ENCODE measurements around the gene CIRBP. TPM values are rescaled to one million over a fixed set of nuclear protein-coding genes. Genes with fewer than 3 reads are reported as not detected.

Gene CIRBP
- total RNA-seq, 2 experiments from 2014 or later, result 278 to 309 TPM

DNA sequence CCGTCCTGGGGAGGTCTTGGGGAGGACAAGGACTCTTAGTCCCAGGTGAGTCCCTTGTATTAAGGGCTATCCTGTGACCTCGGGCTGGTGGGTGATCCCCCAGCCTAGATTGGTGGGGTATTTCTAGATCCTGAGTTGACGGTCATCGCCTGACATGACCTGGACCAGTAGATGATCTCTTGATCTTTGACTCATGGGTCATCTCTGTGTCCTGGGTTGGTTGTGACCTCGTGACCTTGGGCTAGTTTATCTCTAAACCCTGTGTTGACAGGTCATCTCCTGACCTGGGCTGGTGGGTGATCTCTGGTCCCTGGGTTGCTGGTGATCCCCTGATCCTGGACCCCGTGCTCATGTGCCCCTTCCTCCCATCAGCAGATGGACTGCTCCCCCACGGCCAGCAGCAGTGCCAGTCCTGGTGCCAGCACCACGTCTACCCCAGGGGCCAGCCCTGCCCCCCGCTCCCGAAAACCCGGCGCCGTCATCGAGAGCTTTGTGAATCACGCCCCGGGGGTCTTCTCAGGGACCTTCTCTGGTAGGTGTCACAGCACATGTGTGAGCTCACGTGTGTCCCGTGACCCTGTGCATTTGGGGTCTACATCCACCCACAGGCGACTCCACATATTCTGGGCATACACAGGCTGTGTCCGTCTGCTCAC is 14.5 kb upstream of the CIRBP start:
- ChIA-PET CTCF (ENCODE audit: unreplicated experiment) (no interaction called here), POLR2A (no interaction called here)
- H3K9me2 ChIP-seq (ENCODE audit: insufficient read depth, low read length), result no peaks in the 10 kb centered on the region
- TF ChIP-seq EZH2phosphoT487 (IDR thresholded peaks at IDR 0.05; ENCODE audit: borderline replicate concordance, low read depth, low read length) (no peak), CTCF (conservative IDR thresholded peaks at IDR 0.05; ENCODE audit: low read length) (no peak)
- intact Hi-C loops (cut with micrococcal nuclease; ENCODE audit: unreplicated experiment), result no loop called here
- no TSS peak for BruUV-seq (replicated peaks)
- peaks cover 45% of the 10 kb centered on the region; the same call in 1 of the 2 replicates for H3K79me2 ChIP-seq (ENCODE audit: insufficient read depth, low read depth, low read length)
- no peak overlapping the region for H2AFZ ChIP-seq (ENCODE audit: low read length)
- 0 out of 2 replicates have a peak, but pooled peaks cover 7% of the 10 kb centered on the region for H4K20me1 ChIP-seq (ENCODE audit: insufficient read depth, low read length)
- peaks cover 50% of the 10 kb centered on the region for H3K4me1 ChIP-seq (ENCODE audit: insufficient read depth, low read length, poor library complexity, severe bottlenecking)
- no peak overlapping the region for H3K27ac ChIP-seq (ENCODE audit: low read depth, low read length, poor library complexity, severe bottlenecking)
- H3K4me2 ChIP-seq (ENCODE audit: low read length), result no peak overlapping the region
- no peak for DNase-seq (ENCODE audit: low spot score)
- H3K9me3 ChIP-seq (ENCODE audit: low read length), result no peaks in the 10 kb centered on the region
- peaks cover 78% of the 10 kb centered on the region for H3K36me3 ChIP-seq (ENCODE audit: insufficient read depth, low read length)
- no peak overlapping the region for H3K4me3 ChIP-seq (ENCODE audit: low read depth, low read length, poor library complexity, severe bottlenecking)

GRCh38 chr19:1255186-1256161 is 13.7 kb upstream of the CIRBP start:
- H2AFZ ChIP-seq (ENCODE audit: low read length), result no peak overlapping the region

More at GRCh38 chr19:1255186-1256161, 13.7 kb upstream of the CIRBP start:
- no peaks in the 10 kb centered on the region for H3K9me3 ChIP-seq (ENCODE audit: low read length)
- no peak overlapping the region for H3K4me3 ChIP-seq (ENCODE audit: low read depth, low read length, poor library complexity, severe bottlenecking)
- H4K20me1 ChIP-seq (ENCODE audit: insufficient read depth, low read length), result 0 out of 2 replicates have a peak, but pooled peaks cover 7% of the 10 kb centered on the region
- no peak overlapping the region for H3K4me2 ChIP-seq (ENCODE audit: low read length)
- H3K79me2 ChIP-seq (ENCODE audit: insufficient read depth, low read depth, low read length), result peaks cover 41% of the 10 kb centered on the region; the same call in 1 of the 2 replicates
- TF ChIP-seq CTCF (conservative IDR thresholded peaks at IDR 0.05; ENCODE audit: low read length), result no peak
- no peak for TF ChIP-seq EZH2phosphoT487 (IDR thresholded peaks at IDR 0.05; ENCODE audit: borderline replicate concordance, low read depth, low read length)
- H3K36me3 ChIP-seq (ENCODE audit: insufficient read depth, low read length), result peaks cover 74% of the 10 kb centered on the region
- ChIA-PET POLR2A (no interaction called here), CTCF (ENCODE audit: unreplicated experiment) (no interaction called here)
- no TSS peak for BruUV-seq (replicated peaks)
- DNase-seq (ENCODE audit: low spot score), result no peak
- no peaks in the 10 kb centered on the region for H3K9me2 ChIP-seq (ENCODE audit: insufficient read depth, low read length)
- intact Hi-C loops (cut with micrococcal nuclease; ENCODE audit: unreplicated experiment), result no loop called here
- peaks cover 58% of the 10 kb centered on the region for H3K4me1 ChIP-seq (ENCODE audit: insufficient read depth, low read length, poor library complexity, severe bottlenecking)
- no peak overlapping the region for H3K27ac ChIP-seq (ENCODE audit: low read depth, low read length, poor library complexity, severe bottlenecking)

Data from OCI-LY7 (cell line).